ENCODE measurements around the gene TOR1A. TPM values are rescaled to one million over a fixed set of nuclear protein-coding genes. Genes with fewer than 3 reads are reported as not detected.

Gene TOR1A
- total RNA-seq, 1 experiment from 2014 or later, result 32.2 TPM

GRCh38 chr9:129854588-129855110 is 30.7 kb upstream of the TOR1A start:
- TF ChIP-seq CTCF (IDR thresholded peaks at IDR 0.05; ENCODE audit: insufficient read depth in 1 of 2, low read depth in 1 of 2, low read length in 1 of 2, severe bottlenecking in 1 of 2, unreplicated experiment in 1 of 2), result no peak
- BruUV-seq (replicated peaks), result no TSS peak
- no peak for DNase-seq
- Histone ChIP-seq H3K9me3 (no peaks in the 10 kb centered on the region), H3K27me3 (replicated peaks; ENCODE audit: control insufficient read depth, insufficient read depth, low read length) (no peaks in the 10 kb centered on the region), H3K4me1 (no peaks in the 10 kb centered on the region; the same call in 1 of the 2 replicates), H3K4me3 (ENCODE audit: low read depth, low read length) (no peak overlapping the region), H3K36me3 (ENCODE audit: control insufficient read depth, insufficient read depth, low read length) (no peaks in the 10 kb centered on the region)
- no peak overlapping the region for H3K27ac Mint-ChIP-seq (ENCODE audit: unreplicated experiment)
- intact Hi-C loops (cut with micrococcal nuclease; ENCODE audit: unreplicated experiment), result no loop called here
- no peaks in the 10 kb centered on the region for H3K4me1 Mint-ChIP-seq (ENCODE audit: low read depth, unreplicated experiment)
- H3K4me3 Mint-ChIP-seq (ENCODE audit: unreplicated experiment), result no peak overlapping the region
- H3K9me3 Mint-ChIP-seq (ENCODE audit: unreplicated experiment), result no peaks in the 10 kb centered on the region
- peaks cover 5% of the 10 kb centered on the region for H3K36me3 Mint-ChIP-seq (ENCODE audit: insufficient read depth, unreplicated experiment)
- H3K27me3 Mint-ChIP-seq (ENCODE audit: insufficient read depth, unreplicated experiment), result no peaks in the 10 kb centered on the region
- CTCF ChIA-PET, result no interaction called here
- POLR2A ChIA-PET, result no interaction called here

- intact Hi-C loops (cut with micrococcal nuclease; ENCODE audit: unreplicated experiment), result no loop called here
- ChIA-PET CTCF (no interaction called here), POLR2A (no interaction called here)
- no peaks in the 10 kb centered on the region; the same call in 1 of the 2 replicates for H3K4me1 ChIP-seq
- no peaks in the 10 kb centered on the region for H3K9me3 ChIP-seq
- H3K4me3 ChIP-seq (ENCODE audit: low read depth, low read length), result no peak overlapping the region
- no peaks in the 10 kb centered on the region for H3K27me3 Mint-ChIP-seq (ENCODE audit: insufficient read depth, unreplicated experiment)
- H3K4me3 Mint-ChIP-seq (ENCODE audit: unreplicated experiment), result no peak overlapping the region
- H3K9me3 Mint-ChIP-seq (ENCODE audit: unreplicated experiment), result no peaks in the 10 kb centered on the region
- no peak for TF ChIP-seq CTCF (IDR thresholded peaks at IDR 0.05; ENCODE audit: insufficient read depth in 1 of 2, low read depth in 1 of 2, low read length in 1 of 2, severe bottlenecking in 1 of 2, unreplicated experiment in 1 of 2)
- no peaks in the 10 kb centered on the region for H3K36me3 ChIP-seq (ENCODE audit: control insufficient read depth, insufficient read depth, low read length)
- H3K27ac Mint-ChIP-seq (ENCODE audit: unreplicated experiment), result no peak overlapping the region
- H3K36me3 Mint-ChIP-seq (ENCODE audit: insufficient read depth, unreplicated experiment), result peaks cover 5% of the 10 kb centered on the region
- H3K27me3 ChIP-seq (replicated peaks; ENCODE audit: control insufficient read depth, insufficient read depth, low read length), result no peaks in the 10 kb centered on the region
- no peak for DNase-seq
- H3K4me1 Mint-ChIP-seq (ENCODE audit: low read depth, unreplicated experiment), result no peaks in the 10 kb centered on the region
- BruUV-seq (replicated peaks), result no TSS peak
Observed at GRCh38 chr9:129853614-129854013, 29.7 kb upstream of the TOR1A start.

- no peaks in the 10 kb centered on the region for H3K27me3 Mint-ChIP-seq (ENCODE audit: insufficient read depth, unreplicated experiment)
- H3K36me3 ChIP-seq (ENCODE audit: control insufficient read depth, insufficient read depth, low read length), result no peaks in the 10 kb centered on the region
- no peak for DNase-seq
- CTCF ChIA-PET, result no interaction called here
- POLR2A ChIA-PET, result no interaction called here
- H3K36me3 Mint-ChIP-seq (ENCODE audit: insufficient read depth, unreplicated experiment), result peaks cover 5% of the 10 kb centered on the region
- no TSS peak for BruUV-seq (replicated peaks)
- H3K4me3 ChIP-seq (ENCODE audit: low read depth, low read length), result no peak overlapping the region
- no peaks in the 10 kb centered on the region for H3K9me3 ChIP-seq
- no peaks in the 10 kb centered on the region for H3K27me3 ChIP-seq (replicated peaks; ENCODE audit: control insufficient read depth, insufficient read depth, low read length)
- H3K9me3 Mint-ChIP-seq (ENCODE audit: unreplicated experiment), result no peaks in the 10 kb centered on the region
- no peak overlapping the region for H3K4me3 Mint-ChIP-seq (ENCODE audit: unreplicated experiment)
- no peaks in the 10 kb centered on the region for H3K4me1 Mint-ChIP-seq (ENCODE audit: low read depth, unreplicated experiment)
- no peak for TF ChIP-seq CTCF (IDR thresholded peaks at IDR 0.05; ENCODE audit: insufficient read depth in 1 of 2, low read depth in 1 of 2, low read length in 1 of 2, severe bottlenecking in 1 of 2, unreplicated experiment in 1 of 2)
- no peaks in the 10 kb centered on the region; the same call in 1 of the 2 replicates for H3K4me1 ChIP-seq
- H3K27ac Mint-ChIP-seq (ENCODE audit: unreplicated experiment), result no peak overlapping the region
- intact Hi-C loops (cut with micrococcal nuclease; ENCODE audit: unreplicated experiment), result no loop called here
Observed at GRCh38 chr9:129852579-129852978, 28.6 kb upstream of the TOR1A start.
